ENCODE data around the gene MORC4. TPM values are rescaled to one million over a fixed set of nuclear protein-coding genes. Genes with fewer than 3 reads are reported as not detected.

The MORC4 gene
- total RNA-seq, 4 donors from 2014 or later, result 15.3 to 24.6 (median 18.6) TPM

- Histone ChIP-seq H3K36me3 (no peaks in the 10 kb centered on the region), H3K9me3 (no peaks in the 10 kb centered on the region), H3K4me1 (peaks cover 0 to 8% of the 10 kb centered on the region in 2 donors), H3K27ac (no peak overlapping the region), H3K27me3 (no peaks in the 10 kb centered on the region), H3K4me3 (replicated peaks in 1 of 3) (no peak overlapping the region)
- intact Hi-C loops (cut with DNase I), result no loop called here
- WGBS, 2 donors, result 84 to 95% methylated on average over 6 of the region's 6 CpGs
- TF ChIP-seq CTCF (IDR thresholded peaks at IDR 0.05) (no peak), POLR2A (IDR thresholded peaks at IDR 0.05) (no peak)
- no peak for DNase-seq
Measured at GRCh38 chrX:106897259-106897658, 102.8 kb downstream of the MORC4 start.

GRCh38 chrX:106894978-106895452 is 105.0 kb downstream of the MORC4 start:
- 10 to 33% methylated on average over 1 to 3 of the region's 3 CpGs for WGBS, 2 donors
- Histone ChIP-seq H3K4me3 (replicated peaks in 1 of 3) (no peak overlapping the region), H3K27ac (no peak overlapping the region), H3K27me3 (no peaks in the 10 kb centered on the region), H3K4me1 (peaks cover 0 to 8% of the 10 kb centered on the region in 2 donors), H3K36me3 (no peaks in the 10 kb centered on the region), H3K9me3 (no peaks in the 10 kb centered on the region)
- intact Hi-C loops (cut with DNase I), result no loop called here
- TF ChIP-seq CTCF (IDR thresholded peaks at IDR 0.05) (no peak), POLR2A (IDR thresholded peaks at IDR 0.05) (no peak)
- DNase-seq, result peak; percentile 52 to 59

- TF ChIP-seq CTCF (IDR thresholded peaks at IDR 0.05), result peak; percentile 27 to 80 (median 67)
- no peak for TF ChIP-seq POLR2A (IDR thresholded peaks at IDR 0.05)
- H3K9me3 ChIP-seq, result no peaks in the 10 kb centered on the region
- peaks cover 0 to 8% of the 10 kb centered on the region in 2 donors for H3K4me1 ChIP-seq
- H3K36me3 ChIP-seq, result no peaks in the 10 kb centered on the region
- 10 to 23% methylated on average over 5 to 6 of the region's 6 CpGs for WGBS, 2 donors
- H3K27me3 ChIP-seq, result no peaks in the 10 kb centered on the region
- no peak overlapping the region for H3K4me3 ChIP-seq (replicated peaks in 1 of 3)
- intact Hi-C loops (cut with DNase I), result no loop called here
- no peak overlapping the region for H3K27ac ChIP-seq
- peak; percentile 45 to 48 for DNase-seq
Measured at GRCh38 chrX:106894392-106894909, 105.6 kb downstream of the MORC4 start.

- H3K4me1 ChIP-seq, result peaks cover 0 to 8% of the 10 kb centered on the region in 2 donors
Measured at GRCh38 chrX:106891762-106892460, 108.1 kb downstream of the MORC4 start.

More at GRCh38 chrX:106891762-106892460, 108.1 kb downstream of the MORC4 start:
- H3K27ac ChIP-seq, result no peak overlapping the region
- DNase-seq, result no peak
- no peak overlapping the region for H3K4me3 ChIP-seq (replicated peaks in 1 of 3)
- intact Hi-C loops (cut with DNase I), result no loop called here
- TF ChIP-seq CTCF (IDR thresholded peaks at IDR 0.05) (no peak), POLR2A (IDR thresholded peaks at IDR 0.05) (no peak)
- WGBS, 2 donors, result 78 to 83% methylated on average over 6 to 7 of the region's 7 CpGs
- H3K27me3 ChIP-seq, result no peaks in the 10 kb centered on the region
- no peaks in the 10 kb centered on the region for H3K36me3 ChIP-seq
- no peaks in the 10 kb centered on the region for H3K9me3 ChIP-seq

Other genes with a start within 250 kb of the MORC4 start
- gene TBC1D8B, start 197.5 kb downstream of the MORC4 start, total RNA-seq, result 10 to 100 TPM; 14.8 to 25.3 (median 19.8) TPM
- not detected for gene RIPPLY1, start 96.9 kb downstream of the MORC4 start, total RNA-seq
- under 1 TPM in 2 of 4 donors, not detected in 2; 0.29 to 0.34 TPM for gene CLDN2, start 79.8 kb downstream of the MORC4 start, total RNA-seq
- gene RBM41, start 118.6 kb upstream of the MORC4 start, total RNA-seq, result 10 to 100 TPM; 24.0 to 48.8 (median 30.5) TPM
- gene NUP62CL, start 206.2 kb upstream of the MORC4 start, total RNA-seq, result 10 to 100 TPM; 10.6 to 16.1 (median 15.3) TPM
- gene DNAAF6, start 206.4 kb upstream of the MORC4 start, total RNA-seq, result not detected

Measured in thyroid gland (tissue), 4 donors.